ENCODE results near the gene NAGLU.

DNA sequence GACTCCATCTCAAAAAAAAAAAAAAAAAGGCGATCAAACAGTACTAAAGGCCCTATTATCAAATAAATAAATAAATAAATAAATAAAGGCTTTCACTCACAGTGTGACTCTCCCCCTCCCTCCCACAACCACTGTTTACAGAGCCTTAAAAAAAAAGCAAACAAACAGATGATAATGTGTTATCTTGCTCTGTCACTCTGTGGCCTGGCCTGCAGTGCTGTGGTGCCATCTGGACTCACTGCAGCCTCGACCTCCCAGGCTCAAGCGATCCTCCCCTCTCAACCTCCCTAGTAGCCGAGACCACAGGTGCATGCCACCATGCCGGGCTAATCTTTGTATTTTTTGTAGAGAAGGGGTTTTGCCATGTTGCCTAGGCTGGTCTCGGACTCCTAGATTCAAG lies 8.1 kb upstream of the NAGLU start:
- TF ChIP-seq EZH2 (IDR thresholded peaks at IDR 0.05; ENCODE audit: insufficient read depth, poor library complexity, severe bottlenecking) (no peak), EZH2phosphoT487 (IDR thresholded peaks at IDR 0.05; ENCODE audit: insufficient read depth, low read depth) (no peak)

All from GM23248 (cell line).